Measurements from ENCODE around the gene GAS2. TPM values are rescaled to one million over a fixed set of nuclear protein-coding genes. Genes with fewer than 3 reads are reported as not detected.

Gene GAS2
- total RNA-seq, 4 donors from 2014 or later, result 0.54 to 2.1 (median 1.2) TPM

DNA sequence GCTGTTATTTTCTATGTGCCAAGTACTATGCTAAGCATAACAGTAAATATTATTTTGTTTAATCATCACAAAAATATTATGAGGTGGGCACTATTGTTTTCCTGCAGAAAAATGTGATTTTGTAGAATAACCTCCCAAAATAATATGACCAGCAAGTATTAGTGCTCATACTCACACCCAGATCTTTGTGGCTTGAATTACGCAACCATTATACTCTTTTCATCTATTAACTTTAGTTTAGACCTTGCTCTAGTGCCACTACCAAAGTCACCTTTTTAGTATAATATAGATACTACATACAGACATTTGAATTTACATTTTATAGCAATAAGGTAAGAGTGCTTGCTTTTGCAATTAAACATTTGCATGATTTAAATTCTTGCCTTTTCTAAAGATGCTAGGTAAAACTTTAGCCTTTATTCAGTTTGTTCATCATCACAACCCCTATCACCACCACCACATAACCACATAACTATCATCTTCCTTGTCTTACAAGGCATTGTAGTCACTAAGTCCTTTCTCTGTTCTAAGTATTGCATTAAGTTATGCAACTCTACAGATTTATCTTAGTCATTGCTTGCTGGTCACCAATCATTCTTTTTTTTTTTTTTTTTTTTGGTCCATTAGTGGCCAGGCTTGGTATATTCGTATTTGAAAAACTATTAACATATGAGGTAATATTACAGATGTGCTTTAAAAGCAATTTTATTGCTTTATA lies 68.4 kb downstream of the GAS2 start:
- WGBS, 2 donors, result 76 to 86% methylated on average over 2 of the region's 2 CpGs
- DNase-seq (ENCODE audit: low spot score in 2 of 2), result no peak
- intact Hi-C loops (cut with DNase I; ENCODE audit: low total_unique reads), result no loop called here
- H3K4me3 ChIP-seq (ENCODE audit: low read depth, poor library complexity, severe bottlenecking), result no peak overlapping the region
- TF ChIP-seq, protein P1, sequence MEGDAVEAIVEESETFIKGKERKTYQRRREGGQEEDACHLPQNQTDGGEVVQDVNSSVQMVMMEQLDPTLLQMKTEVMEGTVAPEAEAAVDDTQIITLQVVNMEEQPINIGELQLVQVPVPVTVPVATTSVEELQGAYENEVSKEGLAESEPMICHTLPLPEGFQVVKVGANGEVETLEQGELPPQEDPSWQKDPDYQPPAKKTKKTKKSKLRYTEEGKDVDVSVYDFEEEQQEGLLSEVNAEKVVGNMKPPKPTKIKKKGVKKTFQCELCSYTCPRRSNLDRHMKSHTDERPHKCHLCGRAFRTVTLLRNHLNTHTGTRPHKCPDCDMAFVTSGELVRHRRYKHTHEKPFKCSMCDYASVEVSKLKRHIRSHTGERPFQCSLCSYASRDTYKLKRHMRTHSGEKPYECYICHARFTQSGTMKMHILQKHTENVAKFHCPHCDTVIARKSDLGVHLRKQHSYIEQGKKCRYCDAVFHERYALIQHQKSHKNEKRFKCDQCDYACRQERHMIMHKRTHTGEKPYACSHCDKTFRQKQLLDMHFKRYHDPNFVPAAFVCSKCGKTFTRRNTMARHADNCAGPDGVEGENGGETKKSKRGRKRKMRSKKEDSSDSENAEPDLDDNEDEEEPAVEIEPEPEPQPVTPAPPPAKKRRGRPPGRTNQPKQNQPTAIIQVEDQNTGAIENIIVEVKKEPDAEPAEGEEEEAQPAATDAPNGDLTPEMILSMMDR (IDR thresholded peaks at IDR 0.05), result no peak
- no peak for TF ChIP-seq POLR2A (IDR thresholded peaks at IDR 0.05)

DNA sequence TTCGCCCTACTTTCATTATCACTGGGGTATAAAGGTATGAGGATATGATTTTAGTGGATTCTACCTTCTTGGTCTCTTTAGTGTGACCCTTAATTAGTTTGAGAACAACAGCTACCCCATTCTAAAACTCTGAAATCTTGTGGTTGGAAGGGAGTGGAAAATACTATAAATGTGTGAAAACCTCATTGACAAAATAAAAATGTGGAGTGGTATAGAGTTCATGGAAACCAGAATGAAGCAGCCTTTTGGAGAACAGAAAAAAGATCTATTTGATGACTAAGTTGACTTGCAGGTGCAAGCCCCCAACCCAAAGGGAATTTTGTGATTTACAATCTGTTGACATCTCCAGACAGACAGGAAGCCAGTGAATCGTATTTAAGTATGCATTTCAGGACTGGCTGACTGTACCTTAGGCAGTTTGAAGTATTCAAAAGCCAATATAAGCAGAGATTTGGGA lies 75.8 kb downstream of the GAS2 start:
- no peak for DNase-seq (ENCODE audit: low spot score in 2 of 2)
- TF ChIP-seq, protein P1 (IDR thresholded peaks at IDR 0.05), result no peak
- no peak for TF ChIP-seq POLR2A (IDR thresholded peaks at IDR 0.05)
- intact Hi-C loops (cut with DNase I; ENCODE audit: low total_unique reads), result no loop called here
- no peak overlapping the region for H3K4me3 ChIP-seq (ENCODE audit: low read depth, poor library complexity, severe bottlenecking)
- WGBS, 2 donors, result 44 to 50% methylated on average over 2 of the region's 2 CpGs

DNA sequence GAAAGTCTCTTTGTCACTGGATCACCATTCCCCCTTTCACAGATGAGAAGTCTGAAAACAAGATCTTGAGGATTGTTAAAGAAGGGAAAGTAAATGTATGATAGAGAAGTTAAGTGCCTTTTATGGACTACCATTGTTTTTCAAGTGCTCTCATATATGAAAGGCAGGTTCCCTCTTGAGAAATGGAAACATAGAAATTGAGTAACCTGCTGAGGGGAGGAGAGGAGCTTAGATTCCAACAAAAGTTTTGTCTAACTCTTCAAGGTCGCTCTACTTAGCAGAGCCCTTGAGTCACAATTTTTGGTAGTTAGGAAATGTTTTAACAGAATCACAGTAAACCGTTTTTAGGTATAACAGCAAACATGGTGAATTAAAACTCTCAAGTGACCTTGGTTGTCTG lies 83.1 kb downstream of the GAS2 start:
- 72 to 81% methylated on average over 2 of the region's 2 CpGs for WGBS, 2 donors

DNA sequence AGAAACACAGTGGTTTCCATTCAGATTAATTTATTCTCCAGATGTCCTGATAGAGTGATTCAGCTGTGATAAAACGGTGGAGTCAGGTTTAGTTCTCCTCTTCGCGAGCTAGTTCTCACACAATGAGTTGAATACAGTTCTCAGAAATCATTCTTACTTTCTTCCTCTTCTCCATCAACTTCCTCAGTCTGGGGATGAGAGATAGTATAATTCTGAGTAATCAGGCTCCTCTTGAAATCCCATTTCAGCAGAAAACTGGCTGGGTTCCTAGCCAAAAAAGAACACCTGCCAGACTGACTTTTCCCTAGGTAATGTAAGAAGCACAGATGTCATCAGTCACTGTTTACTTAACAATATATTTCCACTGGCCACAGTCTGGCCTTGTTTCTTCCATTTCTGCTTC lies 86.5 kb downstream of the GAS2 start:
- 52 to 74% methylated on average over 3 of the region's 3 CpGs for WGBS, 2 donors
- no peak overlapping the region for H3K4me3 ChIP-seq (ENCODE audit: low read depth, poor library complexity, severe bottlenecking)
- no peak for DNase-seq (ENCODE audit: low spot score in 2 of 2)
- intact Hi-C loops (cut with DNase I; ENCODE audit: low total_unique reads), result no loop called here
- TF ChIP-seq, protein P1 (IDR thresholded peaks at IDR 0.05), result no peak
- no peak for TF ChIP-seq POLR2A (IDR thresholded peaks at IDR 0.05)

More for the DNA sequence above, 83.1 kb downstream of the GAS2 start:
- H3K4me3 ChIP-seq (ENCODE audit: low read depth, poor library complexity, severe bottlenecking), result no peak overlapping the region
- intact Hi-C loops (cut with DNase I; ENCODE audit: low total_unique reads), result no loop called here
- no peak for TF ChIP-seq POLR2A (IDR thresholded peaks at IDR 0.05)
- DNase-seq (ENCODE audit: low spot score in 2 of 2), result no peak

DNA sequence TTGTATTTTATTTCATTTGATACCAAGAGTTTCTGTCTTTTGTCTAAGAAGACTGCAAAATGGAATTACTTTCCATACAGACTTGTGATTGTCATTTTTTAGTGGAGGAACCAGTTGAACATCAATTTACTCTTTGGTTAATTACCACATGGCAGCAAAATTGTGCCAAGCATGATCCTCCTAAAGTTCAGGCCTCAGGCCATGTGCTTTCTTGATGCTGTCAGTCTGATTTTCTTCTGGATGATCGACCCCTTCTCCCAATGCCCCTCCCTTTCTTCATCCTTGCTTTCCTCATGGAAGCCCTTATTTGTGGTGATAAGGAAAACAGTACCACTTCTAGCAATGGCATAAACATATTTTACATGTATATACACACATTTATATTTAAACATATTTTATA lies 87.0 kb downstream of the GAS2 start:
- no peak for DNase-seq (ENCODE audit: low spot score in 2 of 2)
- H3K4me3 ChIP-seq (ENCODE audit: low read depth, poor library complexity, severe bottlenecking), result no peak overlapping the region
- intact Hi-C loops (cut with DNase I; ENCODE audit: low total_unique reads), result no loop called here
- WGBS, 2 donors, result 50 to 59% methylated on average over 1 of the region's 1 CpG
- TF ChIP-seq, protein P1 (IDR thresholded peaks at IDR 0.05), result no peak
- no peak for TF ChIP-seq POLR2A (IDR thresholded peaks at IDR 0.05)

DNA sequence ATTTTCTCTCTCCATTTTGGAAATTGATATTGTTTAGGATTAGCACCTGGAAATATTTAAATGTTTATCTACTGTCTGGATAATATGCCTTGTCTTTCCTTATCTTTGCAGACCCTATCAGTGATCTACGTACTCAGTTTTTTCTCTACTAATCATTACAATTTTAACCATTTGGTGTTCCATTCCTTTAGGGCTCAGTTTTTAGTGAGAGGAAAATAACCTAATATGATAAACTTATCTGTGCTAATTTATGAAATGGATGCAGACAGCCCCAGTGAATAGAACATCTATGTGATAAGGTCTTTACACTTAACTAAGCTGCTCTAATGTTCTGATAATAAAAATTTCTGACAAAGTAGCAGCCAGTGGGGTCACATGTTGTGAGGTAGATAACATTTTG lies 94.7 kb downstream of the GAS2 start:
- DNase-seq (ENCODE audit: low spot score in 2 of 2), result no peak

More for the DNA sequence above, 94.7 kb downstream of the GAS2 start:
- 78 to 85% methylated on average over 1 of the region's 1 CpG for WGBS, 2 donors
- H3K4me3 ChIP-seq (ENCODE audit: low read depth, poor library complexity, severe bottlenecking), result no peak overlapping the region
- intact Hi-C loops (cut with DNase I; ENCODE audit: low total_unique reads), result no loop called here
- TF ChIP-seq, protein P1 (IDR thresholded peaks at IDR 0.05), result no peak
- no peak for TF ChIP-seq POLR2A (IDR thresholded peaks at IDR 0.05)
